IPS-18c (cell line): ENCODE measurements around the gene ADAT2.

Experiments
- H3K4me3 ChIP-seq: 2 replicates; pipeline ENCODE4 v1.7.0; 2013; ENCODE audit warnings: low read depth, mild to moderate bottlenecking, low read length, moderate library complexity; ENCODE audit not compliant: insufficient read depth
- H3K9me3 ChIP-seq: one replicate; pipeline ENCODE4 v1.6.1; 2013; ENCODE audit warnings: mild to moderate bottlenecking, low read length, moderate library complexity; ENCODE audit not compliant: control insufficient read depth, insufficient read depth

The ADAT2 gene

DNA sequence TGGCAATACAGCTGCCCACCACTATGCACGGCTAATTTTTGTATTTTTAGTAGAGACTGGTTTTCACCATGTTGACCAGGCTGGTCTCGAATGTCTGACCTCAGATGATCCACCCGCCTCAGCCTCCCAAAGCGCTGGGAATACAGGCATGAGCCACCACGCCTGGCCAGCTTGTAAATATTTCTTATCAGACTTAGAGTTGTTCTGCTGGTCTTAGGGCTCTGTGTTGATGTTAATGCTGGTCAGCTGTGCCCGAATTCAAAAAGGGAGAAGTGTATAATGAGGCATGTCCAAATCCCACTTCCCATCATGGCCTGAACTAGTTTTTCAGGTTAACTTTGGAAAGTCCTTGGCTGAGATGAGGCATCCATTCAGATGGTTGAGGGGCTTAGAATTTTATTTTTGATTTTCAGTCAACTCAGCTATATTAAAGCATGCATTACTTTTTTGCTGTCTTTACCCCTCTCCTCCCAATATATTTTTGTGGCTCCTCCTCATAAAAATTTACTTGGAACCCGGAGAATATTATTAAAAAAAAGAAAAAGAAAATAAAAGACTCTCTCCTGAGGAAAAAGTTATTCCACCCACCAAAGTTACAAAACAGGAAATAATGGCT, 47.7 kb downstream of the ADAT2 start:
- Histone ChIP-seq H3K4me3 (no peak overlapping the region), H3K9me3 (no peaks in the 10 kb centered on the region)

DNA sequence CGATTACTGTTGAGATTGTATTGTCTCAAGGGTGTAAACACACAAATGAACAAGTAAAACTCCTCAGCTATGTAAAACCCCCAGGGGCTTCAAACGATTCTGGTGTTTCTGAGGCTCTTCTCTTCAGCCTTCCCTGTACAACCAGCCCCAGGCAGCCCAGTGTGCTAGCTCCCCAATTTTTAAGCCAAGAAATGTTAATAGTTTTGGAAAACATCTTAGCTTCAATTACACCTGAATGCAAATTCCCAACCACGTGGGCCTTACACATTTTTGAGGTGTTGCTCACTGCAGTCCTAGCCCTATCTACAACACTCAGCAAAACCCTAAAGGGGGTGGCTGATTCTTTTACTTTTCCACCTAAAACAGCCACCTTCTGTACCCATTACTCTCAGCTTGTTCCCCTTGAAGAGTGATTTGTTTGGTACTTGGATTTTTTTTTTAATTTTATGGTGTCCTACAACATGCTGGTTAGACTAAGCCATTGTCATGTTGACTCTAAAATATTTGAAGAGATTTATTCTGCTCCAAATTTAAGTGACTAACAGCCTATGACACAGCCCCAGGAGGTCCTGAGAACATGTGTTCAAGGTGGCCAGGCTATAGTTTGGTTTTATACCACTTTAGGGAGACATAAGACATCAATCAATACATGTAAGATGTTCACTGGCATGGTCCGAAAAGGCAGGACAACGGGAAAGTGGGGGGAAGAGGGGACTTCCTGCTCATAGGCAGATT, 48.7 kb downstream of the ADAT2 start:
- no peaks in the 10 kb centered on the region for H3K9me3 ChIP-seq
- H3K4me3 ChIP-seq, result no peak overlapping the region

DNA sequence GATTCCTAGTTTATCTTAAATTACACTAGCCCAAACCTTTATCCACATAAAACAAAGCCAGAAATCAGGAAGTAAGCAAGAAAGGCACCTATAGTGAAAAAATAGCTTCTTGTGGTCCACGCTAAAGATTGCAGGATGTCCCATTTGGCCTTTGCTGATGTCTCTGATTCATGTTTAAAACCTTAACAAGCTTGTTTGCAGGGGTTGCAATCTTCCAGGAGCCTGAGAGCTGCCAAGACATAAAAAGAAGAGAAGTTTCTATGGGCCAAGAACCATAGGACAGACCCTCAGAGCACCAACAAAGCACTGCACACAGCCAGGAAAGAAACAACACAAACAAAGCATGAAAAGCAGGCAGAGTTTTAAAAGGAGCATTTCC, 49.4 kb downstream of the ADAT2 start:
- Histone ChIP-seq H3K4me3 (no peak overlapping the region), H3K9me3 (no peaks in the 10 kb centered on the region)

DNA sequence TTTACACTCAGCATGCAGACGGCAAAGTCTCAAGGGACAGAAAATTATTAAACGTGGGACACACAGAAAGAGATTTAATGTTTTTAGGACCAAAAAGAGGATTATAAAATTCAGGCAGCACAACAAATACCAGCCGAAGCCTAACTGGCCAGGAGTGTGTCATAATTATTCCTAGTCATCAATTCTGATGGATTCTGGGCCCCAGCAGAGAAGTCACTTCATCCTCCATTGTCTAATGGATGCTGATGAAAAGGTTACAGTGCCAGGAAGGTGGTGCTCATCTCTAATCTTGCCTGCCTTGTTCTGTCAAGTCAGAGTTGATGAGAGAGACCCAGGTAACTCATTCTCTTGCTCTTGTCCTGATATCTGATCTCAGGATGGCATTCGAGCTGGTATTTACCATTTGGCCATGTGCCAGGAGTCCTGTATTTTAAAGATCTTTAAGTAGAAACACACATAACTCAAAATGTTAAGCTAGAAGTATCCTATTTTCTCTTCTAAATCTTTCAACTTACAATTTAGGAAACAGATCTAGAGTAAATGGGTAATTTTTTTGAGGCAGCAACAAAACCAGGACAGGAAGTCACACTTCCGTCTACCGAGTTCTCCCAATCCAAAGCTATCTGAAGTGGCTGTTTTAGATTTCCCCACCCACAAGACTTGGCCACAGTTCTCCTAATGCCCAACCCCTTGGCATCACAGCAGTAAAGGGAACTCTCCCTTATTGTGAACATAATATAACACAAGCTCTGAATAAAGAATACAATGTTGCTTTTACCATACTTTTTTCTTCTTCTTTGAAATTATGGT, 50.0 kb downstream of the ADAT2 start:
- H3K9me3 ChIP-seq, result no peaks in the 10 kb centered on the region
- no peak overlapping the region for H3K4me3 ChIP-seq

DNA sequence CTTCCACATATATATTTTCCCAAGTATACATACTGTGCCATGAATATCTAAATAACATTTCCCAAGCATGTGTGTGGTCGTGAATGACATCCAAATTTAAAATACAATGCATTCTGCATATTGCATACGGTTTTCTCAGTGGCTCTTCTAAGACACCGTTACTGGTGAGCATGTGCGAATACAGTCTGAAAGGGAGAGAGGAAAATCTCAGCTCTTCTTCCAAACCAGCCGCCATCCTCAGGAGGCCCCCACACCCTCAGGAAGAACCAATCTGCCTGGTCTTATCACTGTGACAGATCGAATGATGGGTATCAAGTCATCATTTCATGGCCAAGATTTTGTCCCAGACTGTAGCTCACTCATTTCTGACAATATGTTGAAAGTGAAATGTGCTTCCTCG, 50.7 kb downstream of the ADAT2 start:
- H3K9me3 ChIP-seq, result no peaks in the 10 kb centered on the region
- no peak overlapping the region for H3K4me3 ChIP-seq

DNA sequence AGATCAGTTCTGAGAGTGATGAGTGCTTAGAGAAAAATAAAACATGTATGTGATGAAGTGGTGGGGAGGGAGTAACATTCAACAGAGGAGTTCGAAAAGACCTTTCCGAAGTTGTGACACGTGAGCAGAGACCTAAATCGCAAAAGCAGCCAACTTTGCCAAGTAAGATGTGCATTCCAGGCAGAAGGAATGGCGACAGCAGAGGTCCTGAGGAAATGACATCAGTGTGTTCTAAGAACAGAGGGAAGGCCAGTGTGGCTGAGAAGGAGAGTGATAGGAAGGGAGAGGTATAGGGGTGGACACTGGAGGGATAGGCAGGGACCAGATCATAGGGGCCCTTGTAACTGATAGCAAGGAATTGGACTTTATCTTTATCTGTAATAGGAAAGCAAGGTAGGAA, 51.3 kb downstream of the ADAT2 start:
- Histone ChIP-seq H3K4me3 (no peak overlapping the region), H3K9me3 (no peaks in the 10 kb centered on the region)

DNA sequence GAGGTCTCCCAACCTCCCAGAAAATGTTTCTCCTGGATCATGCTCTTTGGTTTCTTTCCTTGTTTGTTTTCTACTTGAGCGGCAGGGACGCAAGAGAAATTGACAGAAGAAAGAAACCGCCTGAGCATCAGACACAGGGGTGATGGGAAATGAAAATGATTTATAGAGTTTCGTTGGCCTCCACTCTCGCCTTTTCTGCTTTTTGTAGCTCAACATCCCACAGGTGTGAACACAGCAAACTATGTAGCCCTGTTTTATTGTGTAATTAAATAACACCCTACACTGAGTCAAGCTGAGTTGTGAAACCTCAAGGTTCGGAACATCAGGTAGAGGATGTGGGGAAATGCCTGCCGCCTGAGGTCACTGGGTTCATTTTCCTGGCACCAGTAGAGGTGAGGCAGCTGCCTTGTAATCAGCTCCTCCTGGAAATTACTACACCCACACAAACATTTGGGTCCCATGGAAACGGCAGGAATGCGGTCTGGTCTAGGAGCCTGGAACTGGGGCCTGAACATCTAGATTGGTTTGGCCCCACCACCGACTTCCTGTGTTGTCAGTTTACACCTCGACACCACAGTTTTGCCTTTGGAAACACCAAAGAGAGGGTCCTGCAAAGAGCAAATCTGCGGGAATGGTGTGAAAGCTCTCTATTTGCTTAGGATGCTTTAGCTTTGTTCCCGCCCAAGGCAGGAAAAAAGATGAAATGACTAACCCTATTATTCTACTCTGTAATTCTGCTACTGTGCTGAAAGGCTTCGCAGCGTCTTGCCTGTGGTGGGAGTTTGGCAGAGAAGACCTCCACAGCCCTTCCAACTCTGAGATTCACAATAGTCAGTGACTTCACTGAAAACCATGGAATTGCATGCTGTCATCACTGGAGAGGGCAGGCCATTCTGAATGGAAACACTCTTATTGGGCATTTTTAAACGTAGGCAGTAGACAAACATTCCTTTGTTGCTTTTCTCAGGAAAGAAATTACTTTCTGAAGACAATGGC, 53.0 kb downstream of the ADAT2 start:
- no peaks in the 10 kb centered on the region for H3K9me3 ChIP-seq
- H3K4me3 ChIP-seq, result no peak overlapping the region

DNA sequence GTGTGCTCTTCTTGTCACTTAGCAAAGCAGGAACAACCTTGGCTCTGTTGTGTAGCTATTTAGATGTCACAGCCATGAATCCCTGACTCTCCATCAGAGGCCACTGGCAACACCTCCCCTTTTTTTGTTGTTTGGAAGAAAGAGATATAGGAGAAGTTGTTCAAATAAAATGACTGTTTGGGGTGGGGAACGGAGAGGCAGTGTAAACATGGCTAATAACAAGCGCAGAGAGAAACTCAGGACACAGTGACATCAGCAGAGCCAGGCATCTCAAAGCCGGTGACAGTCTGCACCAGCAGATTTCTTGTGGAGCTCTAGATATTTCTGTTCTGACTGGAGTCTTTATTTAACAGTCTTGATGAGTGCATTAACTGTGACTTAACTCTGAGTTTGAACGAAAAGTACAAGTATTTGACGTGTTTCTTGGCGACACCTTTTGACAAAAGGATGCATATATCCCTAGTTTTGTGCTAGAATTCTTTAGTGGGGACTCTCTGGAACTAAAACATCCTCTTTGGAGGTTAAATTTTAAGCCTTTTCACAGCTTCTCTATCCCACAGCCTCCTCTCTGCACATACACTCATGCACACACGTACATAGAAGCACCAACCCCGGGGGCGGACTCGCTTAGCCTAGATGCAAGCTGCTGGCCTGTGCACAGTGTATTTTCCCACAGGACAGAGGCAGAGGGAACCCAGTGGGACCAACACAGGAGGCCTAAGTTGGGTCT, 53.8 kb downstream of the ADAT2 start:
- Histone ChIP-seq H3K9me3 (no peaks in the 10 kb centered on the region), H3K4me3 (no peak overlapping the region)

DNA sequence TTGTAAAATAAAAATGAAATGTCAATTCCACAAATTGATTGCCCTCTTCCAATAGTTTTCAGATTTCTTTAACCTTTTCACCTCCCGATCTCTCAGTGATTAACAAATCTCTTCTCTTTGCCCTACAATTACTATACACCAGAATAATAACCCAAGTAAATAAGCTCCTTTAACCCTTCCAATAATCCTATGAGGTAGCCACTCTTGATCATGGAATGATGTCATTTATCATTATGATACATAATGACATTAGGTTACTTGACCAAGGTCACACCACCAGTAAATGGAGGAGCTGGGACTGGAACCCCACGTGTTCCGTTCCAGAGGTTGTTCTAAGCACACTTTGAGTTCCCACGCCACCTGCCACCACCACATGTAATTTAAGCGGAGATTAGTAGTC, 54.8 kb downstream of the ADAT2 start:
- Histone ChIP-seq H3K4me3 (no peak overlapping the region), H3K9me3 (no peaks in the 10 kb centered on the region)

DNA sequence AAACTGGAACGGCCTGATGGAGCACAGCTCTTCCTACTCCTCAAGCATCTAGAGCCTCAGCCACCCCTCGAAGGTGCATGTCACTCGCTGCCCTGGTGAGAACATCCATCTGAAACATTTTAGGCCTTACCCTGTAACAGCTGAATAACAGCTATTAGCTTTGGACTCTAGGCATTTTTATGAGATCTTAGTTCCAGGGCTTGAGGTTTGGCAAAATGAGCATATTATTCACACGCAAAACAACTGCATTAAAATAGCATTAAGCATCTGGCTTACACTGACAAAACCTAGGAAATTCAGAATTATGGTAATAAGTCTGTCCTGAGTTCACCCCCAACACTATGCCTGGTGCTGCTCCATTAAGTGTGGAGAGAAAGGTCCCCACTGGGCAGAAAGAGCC, 56.1 kb downstream of the ADAT2 start:
- Histone ChIP-seq H3K4me3 (no peak overlapping the region), H3K9me3 (no peaks in the 10 kb centered on the region)

DNA sequence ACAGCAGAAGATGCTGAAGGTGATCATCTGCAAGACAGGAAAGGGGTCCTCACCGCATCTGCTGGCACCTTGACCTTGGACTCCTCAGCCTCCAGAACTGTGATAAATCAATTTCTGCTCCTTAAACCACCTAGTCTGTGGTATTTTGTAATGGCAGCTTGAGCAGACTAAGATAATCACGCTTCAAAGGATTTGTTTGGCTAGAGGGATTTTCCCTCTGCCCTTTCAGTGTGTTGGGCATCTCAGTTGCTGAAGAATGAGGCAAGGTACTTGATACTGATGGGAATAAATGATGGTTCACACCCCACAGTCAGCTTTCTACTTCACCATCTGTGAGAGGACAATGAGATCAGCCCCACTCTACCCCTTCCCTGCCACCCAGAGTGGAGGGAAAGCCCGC, 60.2 kb downstream of the ADAT2 start:
- no peaks in the 10 kb centered on the region for H3K9me3 ChIP-seq
- H3K4me3 ChIP-seq, result no peak overlapping the region

DNA sequence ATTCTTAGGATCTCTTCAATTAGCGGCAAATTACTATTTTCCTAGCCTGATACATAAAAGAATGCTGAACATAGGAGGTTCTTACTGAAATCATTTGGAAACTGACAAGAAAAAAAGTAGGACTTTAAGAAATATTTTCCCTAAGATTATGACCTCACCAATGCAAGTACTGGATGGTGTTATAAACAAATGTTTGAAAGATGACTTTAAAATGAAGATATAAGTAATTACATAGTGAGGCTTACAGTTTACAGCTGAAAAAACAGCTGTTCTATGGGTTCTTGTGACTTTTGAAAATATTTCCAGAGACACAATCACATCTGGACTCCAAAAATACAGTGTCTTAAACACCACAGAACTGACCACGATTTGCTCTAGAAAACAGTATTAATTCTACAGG, 64.9 kb downstream of the ADAT2 start:
- no peak overlapping the region for H3K4me3 ChIP-seq
- no peaks in the 10 kb centered on the region for H3K9me3 ChIP-seq

DNA sequence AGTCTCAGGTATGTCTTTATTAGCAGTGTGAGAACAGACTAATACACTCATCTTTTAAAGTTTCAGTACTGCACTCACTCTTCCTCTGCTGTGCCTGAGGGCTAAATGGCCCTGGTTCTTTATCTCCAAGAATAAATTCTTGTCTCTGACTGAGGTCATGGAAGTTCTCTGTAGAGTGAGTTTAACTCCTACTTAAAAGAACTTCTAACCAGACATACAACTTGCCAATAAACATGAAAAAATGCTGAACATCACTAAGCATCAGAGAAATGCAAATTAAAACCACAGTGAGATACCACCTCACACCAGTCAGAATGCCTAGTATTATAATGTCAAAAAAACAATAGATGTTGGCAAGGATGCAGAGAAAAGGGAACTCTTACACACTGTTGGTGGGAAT, 73.6 kb downstream of the ADAT2 start:
- no peak overlapping the region for H3K4me3 ChIP-seq
- H3K9me3 ChIP-seq, result no peaks in the 10 kb centered on the region

DNA sequence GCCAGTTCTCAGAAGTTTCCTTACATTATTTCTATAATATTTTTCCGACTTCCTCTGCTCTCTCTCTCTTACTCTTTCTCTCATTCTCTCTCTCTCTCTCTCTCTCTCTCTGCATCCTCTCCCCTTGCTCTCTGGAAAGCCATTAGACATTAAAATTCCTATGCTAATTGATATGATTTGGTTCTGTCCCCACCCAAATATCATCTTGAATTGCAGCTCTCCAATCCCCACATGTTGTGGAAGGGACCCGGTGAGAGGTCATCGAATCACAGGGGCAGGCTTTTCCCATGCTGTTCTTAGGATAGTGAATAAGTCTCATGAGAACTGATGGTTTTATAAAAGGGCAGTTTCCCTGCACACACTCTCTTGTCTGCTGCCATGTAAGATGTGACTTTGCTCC, 74.1 kb downstream of the ADAT2 start:
- H3K4me3 ChIP-seq, result no peak overlapping the region
- H3K9me3 ChIP-seq, result no peaks in the 10 kb centered on the region

DNA sequence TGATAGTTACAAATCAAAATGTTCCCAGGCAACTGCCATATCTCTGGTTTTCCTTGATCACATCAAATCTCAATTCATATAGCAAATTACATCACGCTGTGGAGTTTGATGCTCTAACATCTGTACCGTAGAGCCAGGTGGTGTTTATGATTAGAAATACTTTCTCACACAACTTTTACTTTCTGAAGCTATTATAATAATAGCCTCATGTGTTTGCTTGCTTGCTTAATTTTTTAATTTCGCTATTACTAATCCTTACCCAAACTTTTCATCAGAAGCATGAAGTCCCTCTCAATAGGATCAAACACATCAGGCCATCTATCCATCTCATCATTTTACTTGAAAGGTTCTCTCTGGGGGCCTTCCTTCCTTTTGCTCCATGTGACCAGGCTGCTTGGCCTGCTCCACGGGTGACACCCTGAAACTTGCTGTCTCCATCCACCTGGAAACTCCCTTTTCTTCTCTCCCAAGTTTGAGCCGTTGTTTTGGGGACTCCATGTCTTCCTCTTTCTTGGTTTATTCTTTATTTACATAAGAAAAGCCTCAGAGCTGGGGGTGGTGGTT, 75.4 kb downstream of the ADAT2 start:
- Histone ChIP-seq H3K4me3 (no peak overlapping the region), H3K9me3 (no peaks in the 10 kb centered on the region)

DNA sequence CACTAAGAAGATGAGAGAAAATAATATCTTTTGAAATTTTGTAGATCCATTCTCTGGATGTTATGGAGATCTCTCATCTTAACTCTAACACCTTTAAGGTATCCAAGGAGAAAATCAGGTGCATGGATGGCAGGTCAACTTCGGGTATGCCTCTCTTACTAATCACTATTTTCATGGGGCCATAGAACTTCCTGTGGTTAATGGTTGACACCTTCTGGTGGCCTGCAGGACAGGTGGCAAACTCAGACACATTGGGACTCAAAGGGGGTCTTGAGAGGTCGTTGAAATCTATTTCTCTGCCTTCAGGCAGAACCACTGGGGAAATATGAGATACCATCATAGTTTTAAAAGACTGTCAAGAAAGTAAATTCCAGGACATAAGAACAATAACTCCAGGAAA, 76.5 kb downstream of the ADAT2 start:
- Histone ChIP-seq H3K4me3 (no peak overlapping the region), H3K9me3 (no peaks in the 10 kb centered on the region)
